ENCODE results near the gene BAD.

The BAD gene

GRCh38 chr11:64234647-64235379 is 49.7 kb downstream of the BAD start:
- DNase-seq (ENCODE audit: low read depth), result peak; percentile 67
- peak overlapping the region; percentile 42 for H3K4me3 ChIP-seq (ENCODE audit: low read depth, low read length)
- TF ChIP-seq MAX (IDR thresholded peaks at IDR 0.05; ENCODE audit: low read depth, low read length) (no peak), CTCF (IDR thresholded peaks at IDR 0.05; ENCODE audit: low read depth, low read length) (no peak), MYC (IDR thresholded peaks at IDR 0.05; ENCODE audit: low read depth, low read length) (no peak), POLR2A (IDR thresholded peaks at IDR 0.05; ENCODE audit: extremely low read depth, insufficient read length) (no peak)

- TF ChIP-seq CTCF (IDR thresholded peaks at IDR 0.05; ENCODE audit: low read depth, low read length), result no peak
- peak within 1 kb of the TSS; percentile 42 for H3K4me3 ChIP-seq (ENCODE audit: low read depth, low read length)
- peak; percentile 67 for DNase-seq (ENCODE audit: low read depth)
These were observed 50.4 kb downstream of the BAD start, which contains the start of gene VEGFB for GRCh38 chr11:64233913-64234586. Gene VEGFB (plus strand): TSS chr11:64234584. CDS start chr11:64234834, 250 bp downstream.

GRCh38 chr11:64232967-64233315 is 51.5 kb downstream of the BAD start:
- TF ChIP-seq MAX (IDR thresholded peaks at IDR 0.05; ENCODE audit: low read depth, low read length) (no peak), CTCF (IDR thresholded peaks at IDR 0.05; ENCODE audit: low read depth, low read length) (no peak), POLR2A (IDR thresholded peaks at IDR 0.05; ENCODE audit: extremely low read depth, insufficient read length) (no peak), MYC (IDR thresholded peaks at IDR 0.05; ENCODE audit: low read depth, low read length) (no peak)
- DNase-seq (ENCODE audit: low read depth), result no peak
- no peak overlapping the region for H3K4me3 ChIP-seq (ENCODE audit: low read depth, low read length)

GRCh38 chr11:64232182-64232966 is 52.1 kb downstream of the BAD start:
- no peak for DNase-seq (ENCODE audit: low read depth)
- no peak for TF ChIP-seq MAX (IDR thresholded peaks at IDR 0.05; ENCODE audit: low read depth, low read length)
- TF ChIP-seq MYC (IDR thresholded peaks at IDR 0.05; ENCODE audit: low read depth, low read length), result no peak
- TF ChIP-seq CTCF (IDR thresholded peaks at IDR 0.05; ENCODE audit: low read depth, low read length), result no peak
- TF ChIP-seq POLR2A (IDR thresholded peaks at IDR 0.05; ENCODE audit: extremely low read depth, insufficient read length), result no peak
- no peak overlapping the region for H3K4me3 ChIP-seq (ENCODE audit: low read depth, low read length)

- no peak for DNase-seq (ENCODE audit: low read depth)
- no peak overlapping the region for H3K4me3 ChIP-seq (ENCODE audit: low read depth, low read length)
- no peak for TF ChIP-seq MAX (IDR thresholded peaks at IDR 0.05; ENCODE audit: low read depth, low read length)
- TF ChIP-seq CTCF (IDR thresholded peaks at IDR 0.05; ENCODE audit: low read depth, low read length), result no peak
- TF ChIP-seq POLR2A (IDR thresholded peaks at IDR 0.05; ENCODE audit: extremely low read depth, insufficient read length), result no peak
- no peak for TF ChIP-seq MYC (IDR thresholded peaks at IDR 0.05; ENCODE audit: low read depth, low read length)
These were observed 52.9 kb downstream of the BAD start for GRCh38 chr11:64231546-64231945.
